B cell (primary cell): ENCODE data around the gene EYS. TPM values are rescaled to one million over a fixed set of nuclear protein-coding genes. Genes with fewer than 3 reads are reported as not detected.

Experiments used
- ATAC-seq: fragments of 200-7000 bp; cut with Tn5 transposase; one replicate; pipeline ENCODE4 v1.10.0; 2021; ENCODE audit warnings: low read depth, mild to moderate bottlenecking, moderate number of reproducible peaks, moderate library complexity
- CTCF ChIA-PET: fragments of 350-600 bp; sonication (Branson Sonifier 250); formaldehyde crosslinking; loops from one replicate; lab custom pipeline; 2021; ENCODE audit warnings: antibody characterized with exemption, inconsistent platforms; lab: Charles Lee
- POLR2A ChIA-PET: fragments of 350-600 bp; sonication (Branson Sonifier 250); formaldehyde crosslinking; loops from one replicate; lab custom pipeline; 2021; ENCODE audit warnings: antibody characterized with exemption; lab: Charles Lee
- DNase-seq: peaks from one replicate; pipeline ENCODE4 v3.0.0; 2013
- H2AFZ ChIP-seq: 2 replicates; pipeline ENCODE4 v1.6.1; 2012; ENCODE audit warnings: mild to moderate bottlenecking, low read depth, low read length; ENCODE audit not compliant: insufficient read depth, poor library complexity, severe bottlenecking
- H3K27ac ChIP-seq, 2 donors: 1 replicate in 1 of 2; 2 replicates in 1 of 2; pipeline ENCODE4 v1.5.1; 2012 to 2013; ENCODE audit warnings: low read length in 2 of 2, mild to moderate bottlenecking in 2 of 2, moderate library complexity in 1 of 2
- H3K27me3 ChIP-seq, 4 experiments: fragments of 200-600 bp in 1 of 4; sonication (generic) in 1 of 4; replicated peaks in 1 of 4; 1 replicate in 2 of 4; 2 replicates in 2 of 4; pipeline versions ENCODE4 v1.6.1 to v1.7.0; 2013 to 2016; ENCODE audit warnings: low read length in 3 of 4, mild to moderate bottlenecking in 2 of 4, mixed read lengths in 1 of 4, moderate library complexity in 1 of 4; ENCODE audit not compliant: insufficient read depth in 4 of 4, control insufficient read depth in 3 of 4; ENCODE audit errors: control extremely low read depth in 1 of 4
- H3K36me3 ChIP-seq, 2 experiments: replicated peaks in 1 of 2; 1 replicate in 1 of 2; 2 replicates in 1 of 2; pipeline versions ENCODE4 v1.6.1 to v1.7.1; 2013; ENCODE audit warnings: low read length in 1 of 2; ENCODE audit not compliant: insufficient read depth in 2 of 2, control insufficient read depth in 1 of 2; ENCODE audit errors: control extremely low read depth in 1 of 2, extremely low read depth in 1 of 2
- H3K4me1 ChIP-seq, 2 donors: fragments of 200-600 bp in 1 of 2; sonication (generic) in 1 of 2; 1 replicate in 1 of 2; 2 replicates in 1 of 2; pipeline versions ENCODE4 v1.5.1 to v1.6.1; 2013 to 2017; ENCODE audit warnings: low read length in 2 of 2; ENCODE audit not compliant: control insufficient read depth in 2 of 2, insufficient read depth in 2 of 2
- H3K4me2 ChIP-seq: replicated peaks from 2 replicates; pipeline ENCODE3; 2012; ENCODE audit warnings: mild to moderate bottlenecking, low read depth, low read length; ENCODE audit not compliant: poor library complexity, severe bottlenecking
- H3K4me3 ChIP-seq, 5 experiments: fragments of 200-600 bp in 1 of 5; sonication (generic) in 1 of 5; 1 replicate in 3 of 5; 2 replicates in 2 of 5; pipeline versions ENCODE4 v1.5.1 to v1.7.0; 2011 to 2016; ENCODE audit warnings: low read length in 4 of 5, mild to moderate bottlenecking in 4 of 5, low read depth in 2 of 5, control low read depth in 1 of 5, moderate library complexity in 1 of 5; ENCODE audit not compliant: insufficient read depth in 1 of 5; ENCODE audit errors: control extremely low read depth in 1 of 5, extremely low read depth in 1 of 5
- H3K79me2 ChIP-seq: fragments of 200-600 bp; sonication (generic); one replicate; pipeline ENCODE4 v1.6.0; 2016; ENCODE audit warnings: low read length; ENCODE audit not compliant: control insufficient read depth, insufficient read depth
- H3K9ac ChIP-seq: fragments of 200-600 bp; sonication (generic); 2 replicates; pipeline ENCODE4 v1.6.1; 2017; ENCODE audit warnings: mild to moderate bottlenecking, low read length, moderate library complexity
- H3K9me3 ChIP-seq, 3 donors: one replicate each; pipeline versions ENCODE4 v1.6.1 to v1.7.1; 2013; ENCODE audit warnings: low read length in 2 of 3; ENCODE audit not compliant: control insufficient read depth in 2 of 3, insufficient read depth in 1 of 3; ENCODE audit errors: control extremely low read depth in 1 of 3
- H4K20me1 ChIP-seq: 2 replicates; pipeline ENCODE4 v1.6.0; 2012; ENCODE audit warnings: mild to moderate bottlenecking, low read length; ENCODE audit not compliant: insufficient read depth, control insufficient read depth, poor library complexity, severe bottlenecking
- H3K27ac Mint-ChIP-seq: one replicate; pipeline ENCODE4 v1.8.0; 2021; ENCODE audit warnings: mixed read lengths
- H3K27me3 Mint-ChIP-seq: one replicate; pipeline ENCODE4 v1.8.0; 2021; ENCODE audit warnings: mixed read lengths
- H3K4me1 Mint-ChIP-seq: one replicate; pipeline ENCODE4 v1.8.0; 2021; ENCODE audit warnings: mixed read lengths
- H3K4me3 Mint-ChIP-seq: one replicate; pipeline ENCODE4 v1.8.0; 2021; ENCODE audit warnings: mixed read lengths
- H3K9me3 Mint-ChIP-seq: one replicate; pipeline ENCODE4 v1.8.0; 2022; ENCODE audit warnings: mixed read lengths; ENCODE audit not compliant: insufficient read depth
- EZH2 ChIP-seq: IDR thresholded peaks from 2 replicates; pipeline ENCODE4 v1.6.1; 2012; ENCODE audit warnings: borderline replicate concordance, low read depth, mild to moderate bottlenecking, moderate library complexity, low read length; ENCODE audit not compliant: insufficient read depth, poor library complexity, severe bottlenecking
- WGBS: methylation state at CpG from one replicate; pipeline ENCODE4 v1.1.5; 2013; ENCODE audit warnings: missing lambda C conversion rate; ENCODE audit not compliant: insufficient coverage; 5-methylcytosine and 5-hydroxymethylcytosine counted together
- intact Hi-C: fragments of 100-400 bp; cut with micrococcal nuclease; formaldehyde crosslinking; loops from one replicate; pipeline ENCODE4 v1.10.0; 2022
- polyA plus RNA-seq: library from polyadenylated mRNA; depleted of rRNA; stranded (reverse); fragments of >200 nt; gene quantifications from 2 replicates; pipeline ENCODE4 v1.2.3, GENCODE V29; 2012
- total RNA-seq, 2 donors: library from RNA; stranded (reverse); fragments of 120-200 nt in 1 of 2; gene quantifications; 1 replicate in 1 of 2; 2 replicates in 1 of 2; pipeline versions ENCODE4 v1.2.3 to v1.2.4, GENCODE V29; 2013 to 2022
- TF ChIP-seq, protein P1 (sequence below): fragments of 200-600 bp; IDR thresholded peaks from one replicate; pipeline ENCODE4 v1.8.0; 2022; ENCODE audit warnings: antibody characterized with exemption, mild to moderate bottlenecking

Gene EYS
- total and polyA plus RNA-seq, 2 donors (not counting 1 experiment from before 2014, with no cell fraction given), result not detected

DNA sequence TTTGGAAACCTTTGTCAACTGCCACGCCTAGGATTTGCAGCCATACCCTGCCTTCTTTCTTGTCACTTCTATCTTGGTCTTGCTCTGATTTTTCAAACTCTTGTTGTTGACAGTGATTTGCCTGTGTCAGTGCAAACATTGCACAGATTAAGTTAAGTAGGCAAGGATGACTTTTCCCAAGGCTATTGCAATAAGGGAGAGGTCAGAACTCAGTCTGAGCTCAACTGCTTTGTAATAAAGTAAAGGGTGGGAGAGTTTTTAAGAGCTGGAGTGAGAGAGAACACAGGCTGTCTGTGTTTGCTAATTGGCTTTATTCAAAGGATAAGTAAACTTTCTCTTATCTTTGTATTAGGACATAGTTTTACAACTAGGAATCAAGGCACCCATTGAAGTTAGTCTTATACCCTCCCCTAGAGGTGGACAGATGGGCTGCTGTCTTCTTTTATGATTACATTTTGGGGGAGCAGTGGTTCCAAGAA, 1622.8 kb downstream of the EYS start:
- H3K27me3 Mint-ChIP-seq, result no peaks in the 10 kb centered on the region
- Histone ChIP-seq H3K27me3 (no peaks in the 10 kb centered on the region), H3K4me2 (no peak overlapping the region), H3K36me3 (no peaks in the 10 kb centered on the region), H3K9ac (no peak overlapping the region), H3K9me3 (peaks cover 0 to 5% (median 1%) of the 10 kb centered on the region in 3 donors), H3K4me1 (no peaks in the 10 kb centered on the region), H4K20me1 (no peaks in the 10 kb centered on the region), H3K79me2 (no peaks in the 10 kb centered on the region), H2AFZ (no peak overlapping the region), H3K4me3 (no peak overlapping the region), H3K27ac (no peak overlapping the region)
- DNase-seq (no peak), ATAC-seq (no peak)
- H3K9me3 Mint-ChIP-seq, result peaks cover 3% of the 10 kb centered on the region
- TF ChIP-seq, protein P1, sequence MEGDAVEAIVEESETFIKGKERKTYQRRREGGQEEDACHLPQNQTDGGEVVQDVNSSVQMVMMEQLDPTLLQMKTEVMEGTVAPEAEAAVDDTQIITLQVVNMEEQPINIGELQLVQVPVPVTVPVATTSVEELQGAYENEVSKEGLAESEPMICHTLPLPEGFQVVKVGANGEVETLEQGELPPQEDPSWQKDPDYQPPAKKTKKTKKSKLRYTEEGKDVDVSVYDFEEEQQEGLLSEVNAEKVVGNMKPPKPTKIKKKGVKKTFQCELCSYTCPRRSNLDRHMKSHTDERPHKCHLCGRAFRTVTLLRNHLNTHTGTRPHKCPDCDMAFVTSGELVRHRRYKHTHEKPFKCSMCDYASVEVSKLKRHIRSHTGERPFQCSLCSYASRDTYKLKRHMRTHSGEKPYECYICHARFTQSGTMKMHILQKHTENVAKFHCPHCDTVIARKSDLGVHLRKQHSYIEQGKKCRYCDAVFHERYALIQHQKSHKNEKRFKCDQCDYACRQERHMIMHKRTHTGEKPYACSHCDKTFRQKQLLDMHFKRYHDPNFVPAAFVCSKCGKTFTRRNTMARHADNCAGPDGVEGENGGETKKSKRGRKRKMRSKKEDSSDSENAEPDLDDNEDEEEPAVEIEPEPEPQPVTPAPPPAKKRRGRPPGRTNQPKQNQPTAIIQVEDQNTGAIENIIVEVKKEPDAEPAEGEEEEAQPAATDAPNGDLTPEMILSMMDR, result no peak
- no peak for TF ChIP-seq EZH2
- H3K27ac Mint-ChIP-seq, result no peak overlapping the region
- H3K4me1 Mint-ChIP-seq, result no peaks in the 10 kb centered on the region
- WGBS, result no CpG with 5 or more reads among the region's 1 CpG
- ChIA-PET POLR2A (no interaction called here), CTCF (no interaction called here)
- intact Hi-C loops, result no loop called here
- no peak overlapping the region for H3K4me3 Mint-ChIP-seq

DNA sequence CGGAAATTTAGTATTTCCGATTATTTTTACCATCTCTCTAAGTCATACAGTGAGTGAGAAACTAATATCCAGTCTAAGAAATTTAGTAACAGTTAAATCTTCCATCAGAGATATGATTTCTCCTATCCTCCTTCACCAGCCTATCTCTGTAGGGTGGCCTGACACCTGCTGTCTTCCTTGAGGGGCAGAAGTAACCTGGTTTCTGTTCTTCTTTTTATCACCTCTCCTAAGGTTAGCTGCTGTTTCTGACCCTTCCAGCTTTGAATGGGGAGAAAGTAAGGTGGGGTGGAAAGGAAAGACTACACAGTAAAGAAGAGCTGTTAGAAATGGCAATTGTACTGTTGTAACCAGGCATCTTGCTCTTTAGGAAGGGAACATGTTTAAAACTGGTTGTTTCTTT, 1623.8 kb downstream of the EYS start:
- no peak for TF ChIP-seq EZH2
- TF ChIP-seq, protein P1, result no peak
- Mint-ChIP-seq H3K4me3 (no peak overlapping the region), H3K4me1 (no peaks in the 10 kb centered on the region), H3K27me3 (no peaks in the 10 kb centered on the region), H3K9me3 (peaks cover 3% of the 10 kb centered on the region), H3K27ac (no peak overlapping the region)
- Histone ChIP-seq H3K36me3 (no peaks in the 10 kb centered on the region), H3K27ac (no peak overlapping the region), H3K4me2 (no peak overlapping the region), H3K27me3 (no peaks in the 10 kb centered on the region), H2AFZ (no peak overlapping the region), H4K20me1 (no peaks in the 10 kb centered on the region), H3K79me2 (no peaks in the 10 kb centered on the region), H3K9me3 (peaks cover 0 to 5% (median 1%) of the 10 kb centered on the region in 3 donors), H3K9ac (no peak overlapping the region), H3K4me1 (no peaks in the 10 kb centered on the region), H3K4me3 (no peak overlapping the region)
- DNase-seq, result no peak
- no CpG with 5 or more reads among the region's 2 CpGs for WGBS
- no peak for ATAC-seq
- ChIA-PET POLR2A (no interaction called here), CTCF (no interaction called here)
- intact Hi-C loops, result no loop called here
